HT1080 (cell line): ENCODE data around the gene KIAA1671. TPM values are rescaled to one million over a fixed set of nuclear protein-coding genes. Genes with fewer than 3 reads are reported as not detected.

Source experiments
- DNase-seq: peaks from one replicate; pipeline ENCODE4 v3.0.0-alpha.2; 2015; ENCODE audit warnings: low read depth
- total RNA-seq: library from RNA; depleted of rRNA; stranded (reverse); fragments of >200 nt; shearing (Covaris generic); gene quantifications from 2 replicates; pipeline ENCODE4 v1.2.3, GENCODE V29; 2014

KIAA1671 gene
- total RNA-seq, 1 experiment from 2014 or later: 12.8 TPM

GRCh38 chr22:24978308-24978707, 25.8 kb downstream of the KIAA1671 start:
- no peak for DNase-seq

- DNase-seq: no peak
These were observed 28.6 kb downstream of the KIAA1671 start for GRCh38 chr22:24981066-24981465.

- no peak for DNase-seq
These were observed 29.1 kb downstream of the KIAA1671 start for GRCh38 chr22:24981656-24982055.

- DNase-seq: no peak
These were observed 30.0 kb downstream of the KIAA1671 start for GRCh38 chr22:24982301-24983056.

GRCh38 chr22:24983151-24983550, 30.6 kb downstream of the KIAA1671 start:
- no peak for DNase-seq

GRCh38 chr22:24984122-24984521, 31.6 kb downstream of the KIAA1671 start:
- no peak for DNase-seq

GRCh38 chr22:24985826-24986214, 33.3 kb downstream of the KIAA1671 start:
- DNase-seq: peak; percentile 99

- DNase-seq: no peak
These were observed 34.3 kb downstream of the KIAA1671 start for GRCh38 chr22:24986816-24987215.

GRCh38 chr22:24989135-24989534, 36.6 kb downstream of the KIAA1671 start:
- DNase-seq: no peak

GRCh38 chr22:24989541-24989951, 37.0 kb downstream of the KIAA1671 start:
- no peak for DNase-seq

- DNase-seq: no peak
These were observed 37.9 kb downstream of the KIAA1671 start for GRCh38 chr22:24990344-24990905.

- no peak for DNase-seq
These were observed 40.4 kb downstream of the KIAA1671 start for GRCh38 chr22:24992946-24993345.

- peak; percentile 88 for DNase-seq
These were observed 41.7 kb downstream of the KIAA1671 start for GRCh38 chr22:24994070-24994763.

- no peak for DNase-seq
These were observed 43.2 kb downstream of the KIAA1671 start for GRCh38 chr22:24995649-24996180.

GRCh38 chr22:24996420-24996952, 44.0 kb downstream of the KIAA1671 start:
- peak; percentile 83 for DNase-seq

- no peak for DNase-seq
These were observed 44.5 kb downstream of the KIAA1671 start for GRCh38 chr22:24997023-24997422.

- no peak for DNase-seq
These were observed 48.2 kb downstream of the KIAA1671 start for GRCh38 chr22:25000686-25001085.

GRCh38 chr22:25002241-25002985, 49.9 kb downstream of the KIAA1671 start:
- peak; percentile 69 for DNase-seq

- DNase-seq: no peak
These were observed 53.8 kb downstream of the KIAA1671 start for GRCh38 chr22:25006354-25006753.

GRCh38 chr22:25007444-25008106, 55.1 kb downstream of the KIAA1671 start:
- DNase-seq: no peak

- DNase-seq: peak; percentile 30
These were observed 56.1 kb downstream of the KIAA1671 start for GRCh38 chr22:25008666-25009065.
